HG03460 (cell line): Measurements from ENCODE around the gene LAMB1.

ENCODE experiments used
- ATAC-seq: cut with Tn5 transposase; IDR thresholded peaks from one replicate; pipeline ENCODE4 v1.9.1; 2021; ENCODE audit not compliant: unreplicated experiment

Gene LAMB1

DNA sequence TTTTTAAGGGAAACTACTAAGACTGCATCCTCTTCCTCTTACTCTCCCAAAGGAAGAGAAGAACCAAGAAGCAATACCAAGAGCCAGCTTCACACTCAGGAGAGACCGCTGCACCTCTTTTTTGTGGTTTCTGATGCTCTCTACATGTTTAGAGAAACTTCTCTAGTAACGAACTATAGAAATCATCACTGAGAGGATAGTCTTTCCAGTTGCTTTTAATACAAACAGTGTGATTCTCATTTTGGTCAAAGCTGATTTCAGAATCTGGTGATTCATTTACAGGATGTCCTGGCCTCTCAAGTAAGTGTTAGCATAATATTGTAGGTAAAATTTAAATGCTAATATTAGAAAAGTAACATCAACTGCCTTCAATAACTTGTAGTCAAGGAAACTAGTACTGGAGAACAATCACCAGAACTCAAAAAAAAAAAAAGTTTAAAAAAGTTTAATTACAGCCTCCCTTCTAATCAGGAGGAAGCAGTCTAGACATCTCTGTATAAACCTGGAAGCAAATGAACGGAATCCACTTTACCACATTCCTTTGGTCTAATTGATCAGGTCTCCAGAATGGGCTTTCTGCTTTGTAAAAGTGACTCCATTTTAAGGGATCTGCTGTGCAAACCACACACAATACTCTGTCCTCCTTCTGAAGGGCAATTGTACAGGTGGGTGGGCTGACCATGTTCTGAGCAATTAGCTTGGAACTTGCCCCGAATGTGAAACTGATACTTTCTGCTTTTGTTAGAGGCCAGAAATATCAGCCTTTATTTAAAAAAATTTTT lies 3.0 kb downstream of the LAMB1 start:
- no peak for ATAC-seq

GRCh38 chr7:107998660-107999480 lies 4.1 kb downstream of the LAMB1 start:
- ATAC-seq, result no peak

DNA sequence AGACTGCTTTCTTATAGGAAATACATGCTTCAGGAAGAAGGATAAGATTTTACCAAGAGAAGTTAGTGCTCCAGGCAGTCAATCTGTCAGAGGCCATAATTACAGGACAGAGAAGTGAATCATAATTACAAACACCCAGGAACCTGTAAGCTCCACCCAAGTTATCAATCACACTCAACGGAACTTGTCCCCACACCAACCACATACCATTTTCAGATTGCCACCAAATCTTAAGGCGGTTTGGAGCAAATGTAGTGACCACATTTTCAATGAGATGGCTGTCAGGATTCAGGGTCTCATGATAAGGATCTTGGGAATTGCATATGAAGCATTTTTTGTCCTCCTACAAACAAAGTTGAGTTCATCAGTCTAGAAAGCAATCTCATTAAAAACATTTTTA lies 4.8 kb downstream of the LAMB1 start:
- ATAC-seq, result no peak

DNA sequence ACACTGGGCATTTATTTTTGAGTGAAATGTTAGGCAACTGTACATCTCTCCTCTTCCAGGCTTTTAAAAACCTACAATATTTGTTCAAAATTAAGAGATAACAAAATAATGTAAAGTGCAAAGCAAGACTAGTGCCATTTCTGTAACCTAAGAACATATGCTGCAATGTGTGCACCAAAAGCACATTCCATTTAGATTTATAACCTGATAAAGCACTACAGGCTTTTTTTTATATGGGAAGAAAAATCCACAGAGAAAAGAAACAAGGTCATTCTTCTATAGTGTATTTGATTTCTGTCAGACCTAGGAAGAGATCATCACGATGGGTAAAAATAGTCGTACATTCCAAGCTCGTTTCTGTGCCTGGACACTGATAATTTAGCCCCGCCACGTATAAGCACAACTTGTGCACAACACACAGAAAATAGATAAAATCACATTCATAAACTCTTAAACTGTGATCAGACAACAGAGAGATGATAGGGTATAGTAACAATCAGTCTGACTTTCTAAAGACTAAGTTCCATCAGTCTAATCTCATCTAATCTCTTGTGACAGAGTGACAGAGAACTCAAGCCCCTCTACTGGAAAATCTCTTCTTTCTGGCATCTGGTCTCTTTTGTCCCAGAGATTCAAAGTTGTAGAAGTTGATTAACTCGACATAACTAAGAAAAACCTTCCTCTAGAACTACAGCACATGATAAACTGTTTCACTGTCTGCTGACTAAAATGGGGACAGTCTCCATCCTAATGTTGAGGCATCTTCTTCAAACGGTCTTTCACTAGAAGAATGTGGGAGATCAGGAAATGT lies 6.7 kb downstream of the LAMB1 start:
- ATAC-seq, result no peak

GRCh38 chr7:107995184-107996071 lies 7.5 kb downstream of the LAMB1 start:
- ATAC-seq, result no peak

DNA sequence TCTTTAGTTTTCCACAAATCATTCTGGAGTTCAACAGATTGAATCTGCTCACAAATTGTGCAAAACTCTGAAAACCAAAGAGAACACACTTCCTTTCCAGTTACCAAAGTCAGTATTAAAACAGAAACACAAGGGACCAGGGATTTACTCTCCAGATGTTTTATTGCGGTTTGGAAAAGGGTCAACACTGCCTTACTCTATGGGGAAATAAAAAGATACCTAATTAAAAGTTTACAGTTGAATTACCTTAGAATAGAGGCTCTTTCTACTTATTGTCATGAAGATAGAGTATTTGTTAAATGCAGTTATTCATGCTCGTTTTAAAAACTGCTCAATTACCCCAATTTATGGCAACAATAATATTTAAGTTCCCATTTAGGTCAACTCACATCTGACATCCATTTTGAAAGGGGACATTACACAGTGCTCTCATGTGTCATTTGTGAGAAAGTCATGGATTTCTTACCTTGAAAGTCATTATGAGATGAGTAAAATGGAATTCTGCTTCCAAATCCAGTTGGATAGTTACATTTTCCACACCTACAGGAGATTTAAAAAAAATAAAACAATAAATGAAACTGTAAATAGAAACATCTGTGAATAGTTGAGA lies 8.4 kb downstream of the LAMB1 start:
- no peak for ATAC-seq

- no peak for ATAC-seq
These were observed 9.1 kb downstream of the LAMB1 start for GRCh38 chr7:107993891-107994291.

DNA sequence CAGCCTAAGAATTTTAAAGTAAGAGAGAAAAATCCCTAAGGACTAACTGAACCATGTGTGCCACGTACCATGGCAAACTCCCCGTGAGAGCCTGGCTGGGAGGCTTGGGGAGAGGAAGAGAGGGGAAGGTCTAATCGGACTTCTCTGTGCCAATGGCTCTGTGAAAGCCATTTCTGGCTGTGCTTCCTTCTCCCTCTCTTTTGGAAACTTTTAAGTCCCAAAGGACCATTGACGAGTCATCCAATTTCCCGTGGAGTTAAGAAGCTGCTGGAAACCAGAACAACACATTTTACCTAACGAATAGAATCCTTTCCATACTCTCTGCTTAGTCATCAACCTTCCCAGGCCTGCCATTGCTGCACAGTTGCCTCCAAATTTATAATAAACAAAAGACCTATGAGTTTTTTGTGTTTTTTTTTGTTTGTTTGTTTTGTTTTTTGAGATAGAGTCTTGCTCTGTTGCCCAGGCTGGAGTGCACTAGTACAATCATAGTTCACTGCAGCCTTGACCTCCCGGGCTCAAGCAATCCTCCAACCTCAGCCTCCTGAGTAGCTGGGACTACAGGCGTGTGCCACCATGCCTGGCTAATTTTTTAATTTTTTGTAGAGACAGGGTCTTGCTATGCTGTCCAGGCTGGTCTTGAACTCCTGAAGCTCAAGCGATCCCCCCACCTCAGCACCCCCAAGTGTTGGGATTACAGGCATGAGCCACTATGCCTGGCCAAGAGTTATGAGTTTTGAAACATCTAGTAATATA lies 13.2 kb downstream of the LAMB1 start:
- no peak for ATAC-seq

- no peak for ATAC-seq
These were observed 20.0 kb downstream of the LAMB1 start for GRCh38 chr7:107982918-107983389.

DNA sequence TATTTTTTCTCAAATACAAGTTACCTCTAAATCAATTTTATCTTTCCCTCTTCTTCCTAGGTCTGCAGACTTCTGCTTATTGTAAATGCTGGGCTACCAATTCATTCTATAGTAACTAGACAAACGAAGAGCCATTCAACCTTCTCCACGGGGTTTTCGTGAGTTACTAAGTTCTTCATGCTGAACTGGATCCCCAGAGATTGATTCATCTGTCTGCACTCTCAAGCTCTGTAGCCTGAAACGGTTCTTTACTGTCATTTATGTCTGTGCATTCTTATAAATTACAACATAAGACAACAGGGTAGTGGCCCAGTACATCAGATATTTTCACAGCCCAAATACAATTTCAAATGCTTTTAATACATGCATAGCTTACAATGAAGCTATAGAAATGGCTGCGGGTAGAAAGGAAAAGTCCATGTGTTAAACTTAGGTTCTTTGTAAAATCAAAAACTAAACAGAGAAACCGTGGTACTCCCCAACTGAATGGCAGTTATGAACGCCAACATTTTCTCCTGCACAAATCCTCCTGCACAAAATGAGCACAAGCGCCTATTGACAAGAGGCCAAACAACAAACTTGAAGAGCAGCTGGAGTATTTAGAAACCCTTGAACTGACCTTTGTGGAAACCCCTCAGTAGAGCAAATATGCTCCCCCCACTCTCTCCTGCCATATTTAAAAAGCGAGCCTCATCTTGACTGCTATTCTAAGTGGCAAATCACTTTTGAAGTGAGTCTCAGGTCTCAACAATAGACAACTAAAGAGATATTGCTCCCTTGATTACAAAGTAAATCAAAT lies 20.7 kb downstream of the LAMB1 start:
- no peak for ATAC-seq

GRCh38 chr7:107981466-107981865 lies 21.5 kb downstream of the LAMB1 start:
- ATAC-seq, result no peak

DNA sequence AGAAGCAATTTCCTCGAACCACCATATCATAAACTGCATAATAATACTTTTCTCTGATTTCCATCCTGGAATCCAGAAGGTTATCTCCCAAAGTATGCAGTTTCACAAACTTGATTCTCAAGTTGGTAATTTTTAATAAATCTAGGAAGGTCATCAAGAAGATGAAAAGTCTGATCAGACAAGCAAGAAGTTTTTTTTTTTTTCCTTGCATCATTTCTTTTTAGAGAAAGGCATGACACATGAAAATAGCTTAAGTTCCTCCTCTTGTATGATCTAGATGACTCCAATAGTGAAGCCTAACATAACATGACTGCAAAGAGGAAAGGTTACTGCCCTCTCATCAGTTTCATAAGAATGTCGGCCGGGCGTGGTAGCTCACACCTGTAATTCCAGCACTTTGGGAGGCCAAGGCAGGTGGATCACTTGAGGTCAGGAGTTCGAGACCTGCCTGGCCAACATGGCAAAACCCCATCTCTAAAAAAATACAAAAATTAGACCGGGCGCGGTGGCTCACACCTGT lies 22.2 kb downstream of the LAMB1 start:
- ATAC-seq, result no peak

DNA sequence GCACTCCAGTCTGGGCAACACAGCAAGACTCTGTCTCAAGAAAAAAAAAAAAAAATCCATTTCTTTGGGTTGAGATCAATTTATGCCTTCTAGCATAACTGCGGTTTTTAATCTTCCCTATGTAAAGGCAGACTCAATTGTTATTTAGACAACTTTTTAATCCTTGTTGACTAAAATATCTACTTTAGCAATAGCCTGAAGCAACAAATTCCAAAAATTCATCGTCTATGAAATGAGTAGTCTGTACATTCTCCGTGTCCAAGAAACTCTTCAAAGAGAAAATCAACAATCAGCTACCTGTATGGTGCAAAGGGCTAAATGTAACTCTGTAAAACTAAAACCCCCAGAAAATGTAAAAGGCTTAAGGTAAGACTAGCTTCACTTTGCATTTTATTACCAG lies 22.8 kb downstream of the LAMB1 start:
- no peak for ATAC-seq

DNA sequence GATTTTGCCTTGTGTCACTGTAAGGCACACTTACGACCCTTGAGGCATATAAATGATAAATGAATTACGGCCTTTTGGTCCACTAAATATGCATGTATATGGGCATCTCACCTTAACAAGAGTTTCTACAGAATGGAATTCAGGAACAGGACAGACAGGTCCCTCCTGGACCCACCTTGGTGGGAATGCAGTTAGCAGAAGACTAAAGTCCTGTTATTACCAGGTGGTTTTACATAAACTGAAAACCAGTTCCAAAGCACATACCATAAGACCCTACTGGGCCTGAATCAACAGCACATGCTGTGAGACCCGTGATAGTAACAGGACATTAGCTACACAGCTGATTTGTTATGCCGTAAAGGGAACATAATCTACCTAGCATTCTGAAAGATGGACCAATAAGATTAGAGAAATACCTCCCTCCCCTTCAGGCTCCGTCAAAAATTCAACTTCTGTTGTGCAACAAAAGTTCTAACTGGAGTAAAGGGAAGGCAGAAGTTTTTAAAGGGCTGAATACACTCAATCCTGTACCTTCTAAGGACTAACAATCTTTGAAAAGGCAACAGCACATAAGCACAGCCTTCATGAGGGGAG lies 24.0 kb downstream of the LAMB1 start:
- no peak for ATAC-seq

DNA sequence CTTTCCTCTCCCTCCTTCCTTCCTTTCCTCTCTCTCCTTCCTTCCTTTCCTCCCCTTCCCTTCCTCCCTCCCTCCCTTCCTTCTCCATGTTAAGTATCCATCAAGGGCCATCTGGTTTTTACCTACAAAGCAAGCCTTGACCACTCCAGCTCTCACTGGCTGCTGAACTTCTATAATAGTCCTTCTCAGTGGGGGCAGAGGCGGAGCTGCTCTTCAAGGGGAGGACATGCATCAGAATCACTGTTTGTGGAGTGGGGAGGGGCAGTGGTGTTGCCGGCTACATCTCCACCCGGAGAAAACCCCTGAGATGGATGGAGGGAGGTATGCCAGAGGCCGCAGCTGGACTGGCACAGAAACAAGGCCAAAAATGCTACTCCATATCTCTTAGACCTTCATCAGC lies 25.9 kb downstream of the LAMB1 start:
- ATAC-seq, result no peak

DNA sequence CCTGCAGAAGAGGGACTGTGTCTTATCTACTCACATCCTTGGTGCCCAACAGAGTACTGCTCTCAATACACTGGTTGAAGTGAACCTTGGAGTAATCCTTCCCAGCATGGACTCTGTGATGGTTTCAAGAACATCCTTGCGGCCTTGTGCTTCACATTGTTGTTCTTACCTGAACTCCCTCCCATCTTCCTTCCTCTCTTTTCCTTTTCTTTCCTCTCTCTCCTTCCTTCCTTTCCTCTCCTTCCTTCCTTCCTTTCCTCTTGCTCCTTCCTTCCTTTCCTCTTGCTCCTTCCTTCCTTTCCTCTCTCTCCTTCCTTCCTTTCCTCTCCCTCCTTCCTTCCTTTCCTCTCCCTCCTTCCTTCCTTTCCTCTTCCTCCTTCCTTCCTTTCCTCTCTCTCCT lies 26.3 kb downstream of the LAMB1 start:
- ATAC-seq, result no peak

GRCh38 chr7:107975394-107976013 lies 27.5 kb downstream of the LAMB1 start:
- ATAC-seq, result no peak
